Astrocyte (in vitro differentiated cells and primary cell): Measurements from ENCODE around the gene SLC29A3.

Experiments used
- EZH2 ChIP-seq: IDR thresholded peaks from 2 replicates; pipeline ENCODE4 v1.6.1; 2012; ENCODE audit warnings: mild to moderate bottlenecking, low read length, inconsistent platforms; ENCODE audit not compliant: insufficient read depth
- TF ChIP-seq, protein P1 (sequence below): IDR thresholded peaks from 2 replicates; pipeline ENCODE4 v1.5.1; 2011; ENCODE audit warnings: low read depth, mild to moderate bottlenecking, inconsistent platforms, low read length, moderate library complexity; ENCODE audit not compliant: insufficient read depth

DNA sequence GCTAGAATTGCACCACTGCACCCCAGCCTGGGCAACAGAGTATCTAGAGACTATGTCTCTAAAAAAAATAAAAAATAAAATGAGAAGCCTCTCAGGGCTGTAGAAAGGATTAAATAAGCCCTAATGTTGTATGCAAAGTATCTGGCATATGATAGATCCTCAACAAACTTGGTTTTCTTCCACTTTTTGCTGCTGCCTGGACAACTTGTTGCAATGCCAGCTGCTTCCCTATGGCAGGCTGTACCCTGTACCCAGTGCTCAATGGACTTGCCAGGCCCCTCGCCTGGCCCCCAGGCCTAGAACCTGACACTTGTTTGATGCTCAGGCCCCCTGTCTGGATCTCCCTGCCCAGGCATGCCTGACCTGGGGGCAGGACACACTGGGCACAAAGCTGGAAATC lies 49.1 kb downstream of the SLC29A3 start:
- TF ChIP-seq, protein P1, sequence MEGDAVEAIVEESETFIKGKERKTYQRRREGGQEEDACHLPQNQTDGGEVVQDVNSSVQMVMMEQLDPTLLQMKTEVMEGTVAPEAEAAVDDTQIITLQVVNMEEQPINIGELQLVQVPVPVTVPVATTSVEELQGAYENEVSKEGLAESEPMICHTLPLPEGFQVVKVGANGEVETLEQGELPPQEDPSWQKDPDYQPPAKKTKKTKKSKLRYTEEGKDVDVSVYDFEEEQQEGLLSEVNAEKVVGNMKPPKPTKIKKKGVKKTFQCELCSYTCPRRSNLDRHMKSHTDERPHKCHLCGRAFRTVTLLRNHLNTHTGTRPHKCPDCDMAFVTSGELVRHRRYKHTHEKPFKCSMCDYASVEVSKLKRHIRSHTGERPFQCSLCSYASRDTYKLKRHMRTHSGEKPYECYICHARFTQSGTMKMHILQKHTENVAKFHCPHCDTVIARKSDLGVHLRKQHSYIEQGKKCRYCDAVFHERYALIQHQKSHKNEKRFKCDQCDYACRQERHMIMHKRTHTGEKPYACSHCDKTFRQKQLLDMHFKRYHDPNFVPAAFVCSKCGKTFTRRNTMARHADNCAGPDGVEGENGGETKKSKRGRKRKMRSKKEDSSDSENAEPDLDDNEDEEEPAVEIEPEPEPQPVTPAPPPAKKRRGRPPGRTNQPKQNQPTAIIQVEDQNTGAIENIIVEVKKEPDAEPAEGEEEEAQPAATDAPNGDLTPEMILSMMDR: no peak
- TF ChIP-seq EZH2: no peak
